Panc1 (cell line): ENCODE results near the gene OCEL1. TPM values are rescaled to one million over a fixed set of nuclear protein-coding genes. Genes with fewer than 3 reads are reported as not detected.

Experiments
- ATAC-seq: fragments of 200-7000 bp; cut with Tn5 transposase; 2 replicates; pipeline ENCODE4 v1.9.1; 2020; ENCODE audit warnings: mild to moderate bottlenecking, moderate library complexity
- BruUV-seq: library from RNA; stranded (reverse); fragments of 400-500 nt; replicated peaks from 2 replicates; lab custom pipeline; 2021; lab: Mats Ljungman, UMichigan
- CTCF ChIA-PET: fragments of 300-600 bp; sonication (Branson Sonifier 250); formaldehyde crosslinking; loops from one replicate; lab custom pipeline; 2022; ENCODE audit warnings: antibody characterized with exemption; lab: Charles Lee
- POLR2A ChIA-PET: fragments of 300-600 bp; sonication (Branson Sonifier 250); formaldehyde crosslinking; loops from one replicate; lab custom pipeline; 2022; ENCODE audit warnings: antibody characterized with exemption; lab: Charles Lee
- DNase-seq: peaks from one replicate; pipeline ENCODE4 v3.0.0-alpha.2; 2010; ENCODE audit warnings: low read depth, low spot score
- H3K27ac ChIP-seq: 2 replicates; pipeline ENCODE4 v1.5.1; 2011; ENCODE audit warnings: mild to moderate bottlenecking, low read length, inconsistent platforms
- H3K27me3 ChIP-seq: fragments of 200-500 bp; sonication (Bioruptor generic); 2 replicates; pipeline ENCODE4 v1.6.0; 2014; ENCODE audit warnings: low read length, inconsistent platforms; ENCODE audit not compliant: control insufficient read depth, insufficient read depth
- H3K36me3 ChIP-seq: fragments of 200-500 bp; sonication (Bioruptor generic); 2 replicates; pipeline ENCODE4 v1.5.1; 2014; ENCODE audit warnings: inconsistent platforms, mild to moderate bottlenecking, low read length, moderate library complexity; ENCODE audit not compliant: control insufficient read depth, insufficient read depth
- H3K4me1 ChIP-seq: 2 replicates; pipeline ENCODE4 v1.5.1; 2011; ENCODE audit warnings: inconsistent platforms, mild to moderate bottlenecking, low read length, moderate library complexity; ENCODE audit not compliant: control insufficient read depth, insufficient read depth
- H3K4me3 ChIP-seq, 2 experiments: 2 replicates each; pipeline ENCODE4 v1.5.1; 2011 to 2012; ENCODE audit warnings: low read depth in 2 of 2, low read length in 2 of 2, mild to moderate bottlenecking in 2 of 2, inconsistent platforms in 1 of 2, moderate library complexity in 1 of 2
- H3K9me3 ChIP-seq: fragments of 200-500 bp; sonication (Bioruptor generic); 2 replicates; pipeline ENCODE4 v1.5.1; 2014; ENCODE audit warnings: low read depth, mild to moderate bottlenecking, inconsistent platforms, low read length, moderate library complexity; ENCODE audit not compliant: control insufficient read depth, insufficient read depth
- POLR2AphosphoS5 ChIP-seq: IDR thresholded peaks from 2 replicates; pipeline ENCODE4 v1.6.1; 2012; ENCODE audit warnings: mild to moderate bottlenecking, low read depth, low read length, moderate library complexity
- SIN3A ChIP-seq: IDR thresholded peaks from 2 replicates; pipeline ENCODE4 v1.6.1; 2012; ENCODE audit warnings: low read depth, mild to moderate bottlenecking, low read length, moderate library complexity, borderline replicate concordance; ENCODE audit not compliant: insufficient read depth
- TCF7L2 ChIP-seq: IDR thresholded peaks from 2 replicates; pipeline ENCODE4 v1.6.1; 2011; ENCODE audit warnings: mild to moderate bottlenecking, low read depth, low read length, inconsistent platforms
- in situ Hi-C: cut with HindIII; loops from 2 replicates; pipeline ENCODE4 v1.10.0; 2016; ENCODE audit warnings: low sequenced_read_pairs, low pct_unique_long_range_greater_than_20kb
- intact Hi-C: fragments of 100-400 bp; cut with micrococcal nuclease; formaldehyde crosslinking; loops from one replicate; pipeline ENCODE4 v1.10.0; 2022; ENCODE audit not compliant: unreplicated experiment
- total RNA-seq: library from RNA; stranded (reverse); gene quantifications from one replicate; pipeline ENCODE4 v1.2.1, GENCODE V29; 2021; ENCODE audit not compliant: unreplicated experiment
- TF ChIP-seq, protein P1 (sequence below), 2 experiments: IDR thresholded peaks; 2 replicates each; pipeline ENCODE4 v1.6.1; 2011 to 2012; ENCODE audit warnings: low read depth in 2 of 2, control low read depth in 1 of 2, low read length in 1 of 2, mild to moderate bottlenecking in 1 of 2, moderate library complexity in 1 of 2; ENCODE audit not compliant: insufficient read depth in 1 of 2
- TF ChIP-seq, protein P2 (sequence below): fragments of 450-650 bp; IDR thresholded peaks from 2 replicates; pipeline ENCODE4 v1.5.1; 2017; ENCODE audit warnings: mild to moderate bottlenecking

Gene OCEL1
- total RNA-seq, 1 experiment from 2014 or later: 37.1 TPM

DNA sequence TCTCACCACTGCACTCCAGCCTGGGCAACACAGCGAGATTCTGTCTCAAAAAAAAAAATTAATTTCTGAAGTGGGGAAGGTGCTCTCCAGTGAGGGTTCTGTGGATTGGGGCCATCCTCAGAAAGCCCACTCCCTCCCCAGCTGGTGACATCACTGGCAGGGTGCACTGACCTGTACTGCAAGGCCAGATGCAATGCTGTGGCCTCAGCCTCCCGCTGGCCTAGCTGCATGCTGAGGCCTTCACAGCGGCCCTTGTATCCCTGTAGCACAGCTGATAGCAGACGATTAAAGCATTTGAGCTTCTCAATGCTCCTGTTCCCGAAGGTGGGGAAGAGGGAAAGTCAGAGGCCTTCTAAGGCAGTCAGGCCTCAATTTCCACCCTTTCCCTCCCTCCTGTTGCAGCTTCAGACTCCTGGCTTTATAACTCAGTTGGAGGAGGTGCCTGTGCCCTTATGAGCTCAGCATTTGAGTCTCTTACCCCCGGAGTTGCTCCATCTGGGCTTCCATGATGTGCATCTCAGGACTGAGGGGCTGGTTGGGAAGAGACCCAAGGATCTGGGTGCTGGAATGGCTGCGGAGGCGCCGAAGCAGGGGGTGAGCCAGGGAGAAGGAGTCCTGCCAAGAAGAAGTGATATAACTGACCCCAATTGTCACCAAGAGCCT, 33.2 kb downstream of the OCEL1 start:
- TF ChIP-seq SIN3A (no peak), TCF7L2 (no peak), POLR2AphosphoS5 (no peak)
- TF ChIP-seq, protein P1, sequence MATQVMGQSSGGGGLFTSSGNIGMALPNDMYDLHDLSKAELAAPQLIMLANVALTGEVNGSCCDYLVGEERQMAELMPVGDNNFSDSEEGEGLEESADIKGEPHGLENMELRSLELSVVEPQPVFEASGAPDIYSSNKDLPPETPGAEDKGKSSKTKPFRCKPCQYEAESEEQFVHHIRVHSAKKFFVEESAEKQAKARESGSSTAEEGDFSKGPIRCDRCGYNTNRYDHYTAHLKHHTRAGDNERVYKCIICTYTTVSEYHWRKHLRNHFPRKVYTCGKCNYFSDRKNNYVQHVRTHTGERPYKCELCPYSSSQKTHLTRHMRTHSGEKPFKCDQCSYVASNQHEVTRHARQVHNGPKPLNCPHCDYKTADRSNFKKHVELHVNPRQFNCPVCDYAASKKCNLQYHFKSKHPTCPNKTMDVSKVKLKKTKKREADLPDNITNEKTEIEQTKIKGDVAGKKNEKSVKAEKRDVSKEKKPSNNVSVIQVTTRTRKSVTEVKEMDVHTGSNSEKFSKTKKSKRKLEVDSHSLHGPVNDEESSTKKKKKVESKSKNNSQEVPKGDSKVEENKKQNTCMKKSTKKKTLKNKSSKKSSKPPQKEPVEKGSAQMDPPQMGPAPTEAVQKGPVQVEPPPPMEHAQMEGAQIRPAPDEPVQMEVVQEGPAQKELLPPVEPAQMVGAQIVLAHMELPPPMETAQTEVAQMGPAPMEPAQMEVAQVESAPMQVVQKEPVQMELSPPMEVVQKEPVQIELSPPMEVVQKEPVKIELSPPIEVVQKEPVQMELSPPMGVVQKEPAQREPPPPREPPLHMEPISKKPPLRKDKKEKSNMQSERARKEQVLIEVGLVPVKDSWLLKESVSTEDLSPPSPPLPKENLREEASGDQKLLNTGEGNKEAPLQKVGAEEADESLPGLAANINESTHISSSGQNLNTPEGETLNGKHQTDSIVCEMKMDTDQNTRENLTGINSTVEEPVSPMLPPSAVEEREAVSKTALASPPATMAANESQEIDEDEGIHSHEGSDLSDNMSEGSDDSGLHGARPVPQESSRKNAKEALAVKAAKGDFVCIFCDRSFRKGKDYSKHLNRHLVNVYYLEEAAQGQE (IDR thresholded peaks at IDR 0.05; ENCODE audit: insufficient read depth in 1 of 2, low read depth in 2 of 2, low read length in 1 of 2): no peak
- TF ChIP-seq, protein P2, sequence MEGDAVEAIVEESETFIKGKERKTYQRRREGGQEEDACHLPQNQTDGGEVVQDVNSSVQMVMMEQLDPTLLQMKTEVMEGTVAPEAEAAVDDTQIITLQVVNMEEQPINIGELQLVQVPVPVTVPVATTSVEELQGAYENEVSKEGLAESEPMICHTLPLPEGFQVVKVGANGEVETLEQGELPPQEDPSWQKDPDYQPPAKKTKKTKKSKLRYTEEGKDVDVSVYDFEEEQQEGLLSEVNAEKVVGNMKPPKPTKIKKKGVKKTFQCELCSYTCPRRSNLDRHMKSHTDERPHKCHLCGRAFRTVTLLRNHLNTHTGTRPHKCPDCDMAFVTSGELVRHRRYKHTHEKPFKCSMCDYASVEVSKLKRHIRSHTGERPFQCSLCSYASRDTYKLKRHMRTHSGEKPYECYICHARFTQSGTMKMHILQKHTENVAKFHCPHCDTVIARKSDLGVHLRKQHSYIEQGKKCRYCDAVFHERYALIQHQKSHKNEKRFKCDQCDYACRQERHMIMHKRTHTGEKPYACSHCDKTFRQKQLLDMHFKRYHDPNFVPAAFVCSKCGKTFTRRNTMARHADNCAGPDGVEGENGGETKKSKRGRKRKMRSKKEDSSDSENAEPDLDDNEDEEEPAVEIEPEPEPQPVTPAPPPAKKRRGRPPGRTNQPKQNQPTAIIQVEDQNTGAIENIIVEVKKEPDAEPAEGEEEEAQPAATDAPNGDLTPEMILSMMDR: no peak
- intact Hi-C loops: no loop called here
- no peak overlapping the region for H3K27ac ChIP-seq
- POLR2A ChIA-PET: interaction anchor here (0.7 kb wide), 1 partner anchor 17 kb away, joined by 3 read pairs; no protein-coding TSS in a partner anchor
- CTCF ChIA-PET: interaction anchor here (1.1 kb wide), 1 partner anchor 24 kb away, joined by 3 read pairs; no protein-coding TSS in a partner anchor
- in situ Hi-C loops: no loop called here
- DNase-seq (no peak), ATAC-seq (no peak)
- H3K4me3 ChIP-seq: no peak overlapping the region
- no peaks in the 10 kb centered on the region for H3K4me1 ChIP-seq
- no TSS peak for BruUV-seq
- H3K9me3 ChIP-seq: no peaks in the 10 kb centered on the region
- no peaks in the 10 kb centered on the region for H3K27me3 ChIP-seq
- no peaks in the 10 kb centered on the region for H3K36me3 ChIP-seq

DNA sequence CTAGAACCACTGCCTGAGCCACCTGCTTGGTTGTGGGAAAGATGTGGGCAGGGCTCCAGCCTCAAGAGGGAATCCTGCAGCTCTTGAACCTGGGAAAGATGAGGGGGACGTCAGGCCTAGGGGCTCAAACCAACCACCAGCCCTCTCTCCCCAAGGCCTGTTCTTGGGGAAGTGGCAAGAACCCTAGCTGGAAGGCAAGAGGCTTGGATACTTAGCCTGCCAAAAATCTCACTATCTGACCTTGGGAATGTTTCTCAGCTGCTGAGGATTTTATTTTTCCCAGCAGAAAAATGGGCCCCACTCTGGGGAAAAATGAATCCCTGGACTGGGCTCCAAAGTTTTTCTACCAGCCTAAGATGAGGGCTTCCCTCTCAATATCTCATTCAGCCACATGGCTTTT, 33.9 kb downstream of the OCEL1 start:
- BruUV-seq: no TSS peak
- intact Hi-C loops (no loop called here), in situ Hi-C loops (no loop called here)
- H3K27me3 ChIP-seq: no peaks in the 10 kb centered on the region
- TF ChIP-seq, protein P2: no peak
- TF ChIP-seq POLR2AphosphoS5 (no peak), TCF7L2 (no peak), SIN3A (no peak)
- TF ChIP-seq, protein P1 (IDR thresholded peaks at IDR 0.05; ENCODE audit: insufficient read depth in 1 of 2, low read depth in 2 of 2, low read length in 1 of 2): no peak
- no peaks in the 10 kb centered on the region for H3K36me3 ChIP-seq
- no peak overlapping the region for H3K4me3 ChIP-seq
- H3K9me3 ChIP-seq: no peaks in the 10 kb centered on the region
- no peak overlapping the region for H3K27ac ChIP-seq
- POLR2A ChIA-PET: no interaction called here
- DNase-seq (no peak), ATAC-seq (no peak)
- no peaks in the 10 kb centered on the region for H3K4me1 ChIP-seq
- CTCF ChIA-PET: interaction anchor here (0.7 to 1.1 kb wide), 2 partner anchors 22 to 24 kb away, joined by 3 read pairs; partner anchors contain the start of gene ANKLE1
